Activated CD4-positive, alpha-beta T cell treated with anti-CD3 and anti-CD28 coated beads, Interleukin-2, amount 10 ng/mL, durations not matched to agents 7 days and 5 days (primary cell): ENCODE results near the gene EPS15. TPM values are rescaled to one million over a fixed set of nuclear protein-coding genes. Genes with fewer than 3 reads are reported as not detected.
"Not testable (repeated sequence)": the region's sequence is repeated elsewhere in the genome, so short reads cannot be mapped to it uniquely, and the experiment has no call there.

Experiments used
- CTCF ChIA-PET: fragments of 350-600 bp; sonication (Branson Sonifier 250); formaldehyde crosslinking; loops from one replicate; lab custom pipeline; 2021; ENCODE audit warnings: antibody characterized with exemption; lab: Charles Lee
- POLR2A ChIA-PET: fragments of 350-600 bp; sonication (Branson Sonifier 250); formaldehyde crosslinking; loops from one replicate; lab custom pipeline; 2021; ENCODE audit warnings: antibody characterized with exemption; lab: Charles Lee
- DNase-seq: peaks from one replicate; pipeline ENCODE4 v3.0.0-alpha.2; 2020
- H3K27ac Mint-ChIP-seq: one replicate; pipeline ENCODE4 v1.8.0; 2021; ENCODE audit warnings: mild to moderate bottlenecking, moderate library complexity, mixed read lengths
- H3K27me3 Mint-ChIP-seq: one replicate; pipeline ENCODE4 v1.8.0; 2021; ENCODE audit warnings: mixed read lengths
- H3K36me3 Mint-ChIP-seq: one replicate; pipeline ENCODE4 v1.8.0; 2021; ENCODE audit warnings: low read depth, mixed read lengths
- H3K4me1 Mint-ChIP-seq: one replicate; pipeline ENCODE4 v1.8.0; 2021; ENCODE audit warnings: mixed read lengths
- H3K4me3 Mint-ChIP-seq: one replicate; pipeline ENCODE4 v1.8.0; 2021; ENCODE audit warnings: mild to moderate bottlenecking, moderate library complexity, mixed read lengths
- H3K9me3 Mint-ChIP-seq: one replicate; pipeline ENCODE4 v1.8.0; 2021; ENCODE audit warnings: mixed read lengths
- total RNA-seq, 2 experiments: library from RNA; stranded (reverse); gene quantifications; one replicate each; pipeline ENCODE4 v1.2.3, GENCODE V29; 2021

The EPS15 gene
- total RNA-seq, 2 experiments from 2014 or later = 53.9 to 58.8 TPM

- POLR2A ChIA-PET = no interaction called here
- H3K27ac Mint-ChIP-seq = no peak overlapping the region
- H3K9me3 Mint-ChIP-seq = peaks cover 5% of the 10 kb centered on the region
- peaks cover 8% of the 10 kb centered on the region for H3K4me1 Mint-ChIP-seq
- DNase-seq = no peak
- no peak overlapping the region for H3K4me3 Mint-ChIP-seq
- H3K36me3 Mint-ChIP-seq = peaks cover 42% of the 10 kb centered on the region
- no peaks in the 10 kb centered on the region for H3K27me3 Mint-ChIP-seq
- CTCF ChIA-PET = interaction anchor here (0.6 to 0.7 kb wide), 2 partner anchors 11 to 170 kb away, joined by 3 read pairs; no protein-coding TSS in a partner anchor
These were observed 14.1 kb downstream of the EPS15 start for GRCh38 chr1:51504806-51505525.

- H3K4me1 Mint-ChIP-seq, H3K27me3 Mint-ChIP-seq, H3K27ac Mint-ChIP-seq: not testable (repeated sequence)
These were observed 17.8 kb downstream of the EPS15 start for GRCh38 chr1:51501218-51501630.

GRCh38 chr1:51499694-51500093 is 19.4 kb downstream of the EPS15 start:
- Mint-ChIP-seq H3K9me3 (peaks cover 2% of the 10 kb centered on the region), H3K4me1 (no peaks in the 10 kb centered on the region), H3K27me3 (no peaks in the 10 kb centered on the region), H3K4me3 (no peak overlapping the region), H3K27ac (no peak overlapping the region), H3K36me3 (peaks cover 43% of the 10 kb centered on the region)
- CTCF ChIA-PET = no interaction called here
- no peak for DNase-seq
- POLR2A ChIA-PET = no interaction called here

More at GRCh38 chr1:51501218-51501630, 17.8 kb downstream of the EPS15 start:
- CTCF ChIA-PET, H3K4me3 Mint-ChIP-seq, POLR2A ChIA-PET, DNase-seq, H3K9me3 Mint-ChIP-seq: not testable (repeated sequence)
- peaks cover 48% of the 10 kb centered on the region for H3K36me3 Mint-ChIP-seq

- ChIA-PET POLR2A (no interaction called here), CTCF (no interaction called here)
- Mint-ChIP-seq H3K9me3 (peaks cover 2% of the 10 kb centered on the region), H3K4me3 (no peak overlapping the region), H3K27me3 (no peaks in the 10 kb centered on the region), H3K27ac (no peak overlapping the region), H3K4me1 (peaks cover 5% of the 10 kb centered on the region), H3K36me3 (peaks cover 40% of the 10 kb centered on the region)
- no peak for DNase-seq
These were observed 20.1 kb downstream of the EPS15 start for GRCh38 chr1:51498924-51499323.

GRCh38 chr1:51497340-51497739 is 21.7 kb downstream of the EPS15 start:
- peaks cover 31% of the 10 kb centered on the region for H3K36me3 Mint-ChIP-seq
- no peak for DNase-seq
- no peak overlapping the region for H3K4me3 Mint-ChIP-seq
- no peaks in the 10 kb centered on the region for H3K27me3 Mint-ChIP-seq
- H3K27ac Mint-ChIP-seq = no peak overlapping the region
- peaks cover 2% of the 10 kb centered on the region for H3K9me3 Mint-ChIP-seq
- ChIA-PET CTCF (interaction anchor here (0.6 kb wide), 1 partner anchor 564 kb away, joined by 3 read pairs; no protein-coding TSS in a partner anchor), POLR2A (no interaction called here)
- peaks cover 11% of the 10 kb centered on the region for H3K4me1 Mint-ChIP-seq

- ChIA-PET CTCF (interaction anchor here (0.6 kb wide), 1 partner anchor 123 kb away, joined by 3 read pairs; no protein-coding TSS in a partner anchor), POLR2A (no interaction called here)
- peaks cover 14% of the 10 kb centered on the region for H3K36me3 Mint-ChIP-seq
- no peak overlapping the region for H3K27ac Mint-ChIP-seq
- H3K9me3 Mint-ChIP-seq = no peaks in the 10 kb centered on the region
- H3K4me1 Mint-ChIP-seq = peaks cover 27% of the 10 kb centered on the region
- H3K27me3 Mint-ChIP-seq = no peaks in the 10 kb centered on the region
- H3K4me3 Mint-ChIP-seq = no peak overlapping the region
- DNase-seq = no peak
These were observed 24.8 kb downstream of the EPS15 start for GRCh38 chr1:51494138-51494830.

GRCh38 chr1:51491166-51491981 is 27.7 kb downstream of the EPS15 start:
- H3K4me1 Mint-ChIP-seq = peaks cover 33% of the 10 kb centered on the region
- H3K36me3 Mint-ChIP-seq = peaks cover 11% of the 10 kb centered on the region
- no peaks in the 10 kb centered on the region for H3K9me3 Mint-ChIP-seq
- DNase-seq = no peak
- no peak overlapping the region for H3K4me3 Mint-ChIP-seq
- CTCF ChIA-PET = interaction anchor here (0.6 to 1.1 kb wide), 2 partner anchors 11 to 138 kb away, joined by 3 to 4 read pairs; no protein-coding TSS in a partner anchor
- H3K27ac Mint-ChIP-seq = peak overlapping the region; percentile 33
- POLR2A ChIA-PET = no interaction called here
- H3K27me3 Mint-ChIP-seq = no peaks in the 10 kb centered on the region

GRCh38 chr1:51489472-51489871 is 29.6 kb downstream of the EPS15 start:
- ChIA-PET CTCF (no interaction called here), POLR2A (no interaction called here)
- H3K4me3 Mint-ChIP-seq = no peak overlapping the region
- no peaks in the 10 kb centered on the region for H3K27me3 Mint-ChIP-seq
- H3K9me3 Mint-ChIP-seq = no peaks in the 10 kb centered on the region
- H3K36me3 Mint-ChIP-seq = peaks cover 12% of the 10 kb centered on the region
- H3K4me1 Mint-ChIP-seq = peaks cover 33% of the 10 kb centered on the region
- no peak for DNase-seq
- no peak overlapping the region for H3K27ac Mint-ChIP-seq

- no peaks in the 10 kb centered on the region for H3K27me3 Mint-ChIP-seq
- peaks cover 26% of the 10 kb centered on the region for H3K4me1 Mint-ChIP-seq
- H3K4me3 Mint-ChIP-seq = no peak overlapping the region
- no peak for DNase-seq
- peaks cover 12% of the 10 kb centered on the region for H3K36me3 Mint-ChIP-seq
- H3K9me3 Mint-ChIP-seq = no peaks in the 10 kb centered on the region
- H3K27ac Mint-ChIP-seq = no peak overlapping the region
- CTCF ChIA-PET = interaction anchor here (0.5 kb wide), 1 partner anchor 86 kb away, joined by 3 read pairs; no protein-coding TSS in a partner anchor
- POLR2A ChIA-PET = interaction anchor here (0.6 kb wide), 1 partner anchor 132 kb away, joined by 4 read pairs; no protein-coding TSS in a partner anchor
These were observed 30.6 kb downstream of the EPS15 start for GRCh38 chr1:51488372-51489050.

GRCh38 chr1:51487628-51488027 is 31.4 kb downstream of the EPS15 start:
- ChIA-PET POLR2A (no interaction called here), CTCF (interaction anchor here (0.6 kb wide), 1 partner anchor 98 kb away, joined by 3 read pairs; no protein-coding TSS in a partner anchor)
- H3K4me1 Mint-ChIP-seq = peaks cover 27% of the 10 kb centered on the region
- peaks cover 3% of the 10 kb centered on the region for H3K9me3 Mint-ChIP-seq
- no peaks in the 10 kb centered on the region for H3K27me3 Mint-ChIP-seq
- peaks cover 16% of the 10 kb centered on the region for H3K36me3 Mint-ChIP-seq
- no peak overlapping the region for H3K27ac Mint-ChIP-seq
- H3K4me3 Mint-ChIP-seq = no peak overlapping the region
- DNase-seq = no peak

GRCh38 chr1:51484591-51484990 is 34.5 kb downstream of the EPS15 start:
- ChIA-PET POLR2A (no interaction called here), CTCF (interaction anchor here (1.2 kb wide), 1 partner anchor 19 kb away, joined by 3 read pairs; no protein-coding TSS in a partner anchor)
- H3K4me1 Mint-ChIP-seq = peaks cover 8% of the 10 kb centered on the region
- H3K36me3 Mint-ChIP-seq = peaks cover 40% of the 10 kb centered on the region
- no peak for DNase-seq
- no peaks in the 10 kb centered on the region for H3K27me3 Mint-ChIP-seq
- H3K9me3 Mint-ChIP-seq = peaks cover 9% of the 10 kb centered on the region
- no peak overlapping the region for H3K27ac Mint-ChIP-seq
- H3K4me3 Mint-ChIP-seq = no peak overlapping the region

- H3K4me3 Mint-ChIP-seq = no peak overlapping the region
- ChIA-PET CTCF (no interaction called here), POLR2A (no interaction called here)
- H3K27ac Mint-ChIP-seq = no peak overlapping the region
- no peaks in the 10 kb centered on the region for H3K27me3 Mint-ChIP-seq
- peaks cover 16% of the 10 kb centered on the region for H3K9me3 Mint-ChIP-seq
- H3K4me1 Mint-ChIP-seq = peaks cover 4% of the 10 kb centered on the region
- no peak for DNase-seq
- H3K36me3 Mint-ChIP-seq = peaks cover 47% of the 10 kb centered on the region
These were observed 36.2 kb downstream of the EPS15 start for GRCh38 chr1:51482881-51483280.
